Erythroblast (primary cell): ENCODE results near the gene NFIA.

Experiments used
- GATA1 ChIP-seq: IDR thresholded peaks from 2 replicates; pipeline ENCODE4 v1.6.1; 2011; ENCODE audit warnings: low read depth, mild to moderate bottlenecking, control low read depth, low read length, moderate library complexity
- POLR2A ChIP-seq: IDR thresholded peaks from 2 replicates; pipeline ENCODE4 v1.6.1; 2011; ENCODE audit warnings: mild to moderate bottlenecking, low read length

GRCh38 chr1:61353797-61354406, 271.5 kb downstream of the NFIA start:
- TF ChIP-seq POLR2A, result no peak
- no peak for TF ChIP-seq GATA1
